Left ventricle myocardium inferior (tissue), 1 donor: ENCODE data around the gene RBCK1. TPM values are rescaled to one million over a fixed set of nuclear protein-coding genes. Genes with fewer than 3 reads are reported as not detected.

Source experiments
- DNase-seq: peaks from one replicate; pipeline ENCODE4 v3.0.0-alpha.2; 2020
- H3K27ac ChIP-seq: fragments of 200-600 bp; replicated peaks from 2 replicates; pipeline ENCODE4 v1.8.0; 2021
- H3K27me3 ChIP-seq: fragments of 200-600 bp; 2 replicates; pipeline ENCODE4 v1.8.0; 2021; ENCODE audit warnings: low read depth
- H3K36me3 ChIP-seq: fragments of 200-600 bp; 2 replicates; pipeline ENCODE4 v1.8.0; 2021
- H3K4me1 ChIP-seq: fragments of 200-600 bp; 2 replicates; pipeline ENCODE4 v1.8.0; 2021
- H3K4me3 ChIP-seq: fragments of 200-600 bp; 2 replicates; pipeline ENCODE4 v1.8.0; 2021; ENCODE audit warnings: mild to moderate bottlenecking, moderate library complexity
- H3K9me3 ChIP-seq: fragments of 200-600 bp; replicated peaks from 2 replicates; pipeline ENCODE4 v1.8.0; 2021
- CTCF ChIP-seq: fragments of 200-600 bp; IDR thresholded peaks from 2 replicates; pipeline ENCODE4 v1.8.0; 2021; ENCODE audit warnings: antibody characterized with exemption, mild to moderate bottlenecking, borderline replicate concordance
- intact Hi-C: fragments of 100-400 bp; cut with micrococcal nuclease; formaldehyde crosslinking; loops from one replicate; pipeline ENCODE4 v1.11.0; 2022
- total RNA-seq: library from RNA; stranded (reverse); fragmentation: NEBNext Ultra II Directional; extraction: Animal tissue kit (Norgen Biotek cat#: 25700); gene quantifications from one replicate; pipeline ENCODE4 v1.2.1, GENCODE V29; 2021
- donor health status: DM: no; HTN: yes; CAD: no; lungs with severe emphysema.

Gene RBCK1
- total RNA-seq, 1 donor from 2014 or later, result 49.7 TPM

DNA sequence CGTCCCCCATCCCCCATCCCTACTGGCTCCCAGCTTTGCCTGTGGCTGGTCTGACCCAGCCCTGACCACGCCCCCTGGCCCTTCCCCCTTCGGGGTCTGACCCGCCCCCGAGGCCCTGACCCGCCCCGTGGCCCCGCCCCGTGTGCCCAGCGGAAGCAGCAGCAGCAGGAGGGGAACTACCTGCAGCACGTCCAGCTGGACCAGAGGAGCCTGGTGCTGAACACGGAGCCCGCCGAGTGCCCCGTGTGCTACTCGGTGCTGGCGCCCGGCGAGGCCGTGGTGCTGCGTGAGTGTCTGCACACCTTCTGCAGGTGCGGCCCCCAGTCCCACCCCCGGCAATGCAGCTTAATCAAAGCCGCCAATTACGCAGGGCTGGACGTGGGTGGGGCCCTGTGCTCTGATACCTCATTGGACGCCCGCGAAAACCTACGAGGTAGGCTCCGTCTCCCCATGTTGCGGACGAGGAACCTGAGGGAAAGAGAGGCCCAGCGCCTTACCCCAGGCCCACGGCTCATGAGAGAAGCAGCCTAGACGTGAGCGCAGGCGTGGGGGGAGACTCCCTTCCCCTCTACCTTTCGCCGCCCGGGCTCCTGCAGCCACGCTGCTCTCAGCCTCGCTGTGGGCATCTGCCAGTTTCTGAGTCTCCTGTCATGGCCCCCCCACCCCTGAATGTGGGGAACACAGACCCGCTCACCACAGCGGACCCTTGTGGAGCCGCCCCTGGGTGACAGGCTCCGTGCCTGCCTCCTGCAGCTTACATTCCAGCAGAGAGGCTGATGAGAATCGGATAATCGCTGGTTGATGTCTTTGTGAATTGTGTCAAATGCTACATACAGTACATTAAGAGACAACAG is 12.8 kb downstream of the RBCK1 start:
- H3K4me3 ChIP-seq, result no peak overlapping the region
- peaks cover 3% of the 10 kb centered on the region for H3K4me1 ChIP-seq
- peaks cover 74% of the 10 kb centered on the region for H3K36me3 ChIP-seq
- no peaks in the 10 kb centered on the region for H3K9me3 ChIP-seq
- DNase-seq, result no peak
- no peaks in the 10 kb centered on the region for H3K27me3 ChIP-seq
- no peak overlapping the region for H3K27ac ChIP-seq
- TF ChIP-seq CTCF, result no peak
- intact Hi-C loops, result no loop called here

GRCh38 chr20:421685-422250 is 13.7 kb downstream of the RBCK1 start:
- H3K27me3 ChIP-seq, result no peaks in the 10 kb centered on the region
- no peak overlapping the region for H3K4me3 ChIP-seq
- TF ChIP-seq CTCF, result no peak
- intact Hi-C loops, result no loop called here
- H3K9me3 ChIP-seq, result no peaks in the 10 kb centered on the region
- H3K36me3 ChIP-seq, result peaks cover 75% of the 10 kb centered on the region
- no peak overlapping the region for H3K27ac ChIP-seq
- no peak for DNase-seq
- H3K4me1 ChIP-seq, result peaks cover 3% of the 10 kb centered on the region

DNA sequence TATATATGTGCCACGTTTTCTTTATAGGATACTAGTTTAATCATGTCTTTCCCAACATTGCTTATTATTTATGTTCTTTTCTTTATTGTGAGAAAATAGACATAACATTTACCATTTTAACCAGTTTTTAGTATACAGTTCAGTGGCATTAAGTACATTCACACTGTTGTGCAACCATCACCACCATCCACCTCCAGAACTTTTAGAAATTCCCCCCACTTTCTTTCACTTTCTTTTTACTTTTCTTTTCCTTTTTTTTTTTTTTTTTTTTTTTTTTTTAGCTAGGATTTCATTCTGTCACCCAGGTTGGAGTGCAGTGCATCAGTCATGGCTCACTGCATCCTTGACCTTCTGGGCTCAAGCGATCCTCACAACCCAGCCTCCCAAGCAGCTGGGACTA is 18.5 kb downstream of the RBCK1 start:
- Histone ChIP-seq H3K9me3 (no peaks in the 10 kb centered on the region), H3K4me1 (peaks cover 9% of the 10 kb centered on the region), H3K36me3 (peaks cover 82% of the 10 kb centered on the region), H3K27me3 (no peaks in the 10 kb centered on the region), H3K27ac (no peak overlapping the region), H3K4me3 (no peak overlapping the region)
- intact Hi-C loops, result no loop called here
- TF ChIP-seq CTCF, result no peak
- no peak for DNase-seq

DNA sequence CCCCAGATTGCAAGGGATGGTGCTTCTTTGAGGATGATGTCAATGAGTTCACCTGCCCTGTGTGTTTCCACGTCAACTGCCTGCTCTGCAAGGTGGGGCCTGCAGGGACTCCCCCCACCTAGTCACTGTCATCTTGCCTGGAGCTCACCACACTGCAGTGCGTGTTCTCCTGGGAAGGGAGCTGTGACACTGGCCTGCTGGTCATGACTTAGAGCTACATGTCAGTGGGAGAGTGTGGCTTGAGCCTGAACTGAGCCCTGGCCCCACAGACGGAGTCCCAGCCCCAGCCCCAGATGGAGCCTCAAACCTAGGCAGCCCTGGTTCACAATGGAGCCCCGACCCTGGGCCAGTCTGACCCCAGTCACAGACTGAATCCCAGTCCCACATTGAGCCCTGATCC is 19.3 kb downstream of the RBCK1 start:
- Histone ChIP-seq H3K4me1 (peaks cover 10% of the 10 kb centered on the region), H3K27me3 (no peaks in the 10 kb centered on the region), H3K4me3 (no peak overlapping the region), H3K9me3 (no peaks in the 10 kb centered on the region), H3K27ac (no peak overlapping the region), H3K36me3 (peaks cover 80% of the 10 kb centered on the region)
- intact Hi-C loops, result no loop called here
- DNase-seq, result no peak
- no peak for TF ChIP-seq CTCF

DNA sequence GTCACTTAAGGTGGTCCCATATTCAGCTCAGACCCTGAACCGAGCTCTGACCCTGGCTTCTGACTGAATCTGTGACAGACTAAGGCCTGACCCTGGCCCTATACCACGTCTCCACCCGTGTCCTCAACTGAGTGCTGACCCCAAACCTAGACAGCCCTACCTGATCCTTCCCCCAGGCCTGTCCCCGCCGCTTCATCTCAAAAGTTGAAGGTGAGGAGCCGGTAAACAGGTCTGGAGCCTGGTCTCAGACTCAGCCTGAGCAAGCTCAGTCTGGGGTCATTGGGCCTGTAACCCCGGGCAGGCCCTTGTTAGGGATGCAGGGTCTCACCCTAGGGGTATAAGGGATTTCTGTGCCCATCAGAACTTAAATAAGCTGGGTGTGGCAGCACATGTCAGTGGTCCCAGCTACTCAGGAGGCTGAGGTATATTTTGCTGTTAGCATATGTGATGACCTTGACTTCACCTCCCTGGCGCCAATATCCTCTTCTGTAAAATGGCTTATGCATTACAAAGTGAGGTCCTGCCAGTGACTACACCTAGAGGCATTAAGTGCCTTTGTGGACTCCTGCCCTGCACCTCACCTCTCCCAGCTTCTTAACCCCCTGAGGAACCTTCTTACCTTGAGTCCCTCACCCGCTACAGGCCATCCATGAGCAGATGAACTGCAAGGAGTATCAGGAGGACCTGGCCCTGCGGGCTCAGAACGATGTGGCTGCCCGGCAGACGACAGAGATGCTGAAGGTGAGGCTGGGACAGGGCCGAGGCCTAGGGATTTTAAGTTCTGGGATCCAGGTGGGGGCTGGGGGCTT is 20.0 kb downstream of the RBCK1 start:
- Histone ChIP-seq H3K4me3 (no peak overlapping the region), H3K4me1 (peaks cover 17% of the 10 kb centered on the region), H3K27ac (no peak overlapping the region), H3K27me3 (no peaks in the 10 kb centered on the region), H3K9me3 (no peaks in the 10 kb centered on the region), H3K36me3 (peaks cover 75% of the 10 kb centered on the region)
- no peak for DNase-seq
- intact Hi-C loops, result no loop called here
- no peak for TF ChIP-seq CTCF
